K562 (cell line): ENCODE data around the gene GLRX3. TPM values are rescaled to one million over a fixed set of nuclear protein-coding genes. Genes with fewer than 3 reads are reported as not detected.
A peak's percentile ranks its signal among the peaks of the same experiment; 100 is the strongest.

Source experiments
- C11orf30 ChIP-seq: fragments of 450-650 bp; IDR thresholded peaks from 2 replicates; pipeline ENCODE4 v1.6.1; 2016; ENCODE audit warnings: low read depth, mild to moderate bottlenecking
- CC2D1A ChIP-seq: fragments of 450-650 bp; IDR thresholded peaks from 2 replicates; pipeline ENCODE4 v1.6.1; 2017; ENCODE audit warnings: mild to moderate bottlenecking
- CEBPZ ChIP-seq: fragments of 150-350 bp; IDR thresholded peaks from 2 replicates; pipeline ENCODE4 v1.6.1; 2014; ENCODE audit warnings: low read depth, mild to moderate bottlenecking, low read length, borderline replicate concordance
- CREM ChIP-seq: IDR thresholded peaks from 2 replicates; pipeline ENCODE4 v1.6.1; 2014; ENCODE audit warnings: antibody characterized with exemption, low read depth
- ELF2 ChIP-seq: fragments of 250-450 bp; sonication (Bioruptor Pico); IDR thresholded peaks from 2 replicates; pipeline ENCODE4 v1.5.0; 2021; ENCODE audit warnings: mild to moderate bottlenecking
- EP400 ChIP-seq: fragments of 450-650 bp; IDR thresholded peaks from 2 replicates; pipeline ENCODE4 v1.6.1; 2017; ENCODE audit warnings: antibody characterized with exemption, mild to moderate bottlenecking, moderate library complexity
- ETV5 ChIP-seq: sonication (generic); formaldehyde crosslinking; IDR thresholded peaks from 2 replicates; pipeline ENCODE4 v1.4.0; 2020; ENCODE audit warnings: low read depth, mild to moderate bottlenecking, missing genetic modification reagents
- FOS ChIP-seq: IDR thresholded peaks from 3 replicates; pipeline ENCODE4 v1.6.1; 2011; ENCODE audit not compliant: insufficient read length; ENCODE audit errors: extremely low read depth
- FOSL1 ChIP-seq: fragments of 200-800 bp; sonication (Bioruptor generic); conservative IDR thresholded peaks from 2 replicates; pipeline ENCODE4 v1.6.1; 2016; ENCODE audit warnings: missing genetic modification characterization, missing compliant biosample characterization
- FOXA3 ChIP-seq, 2 experiments: fragments of 450-650 bp in 1 of 2; sonication (generic) in 1 of 2; formaldehyde crosslinking; IDR thresholded peaks in 1 of 2; conservative IDR thresholded peaks in 1 of 2; 2 replicates each; pipeline versions ENCODE4 v1.4.0 to v1.8.0; 2020 to 2022; ENCODE audit warnings: mild to moderate bottlenecking in 2 of 2, missing genetic modification reagents in 1 of 2
- HIVEP1 ChIP-seq: fragments of 250-450 bp; sonication (Bioruptor Pico); IDR thresholded peaks from 2 replicates; pipeline ENCODE4 v1.4.0; 2020; ENCODE audit warnings: mild to moderate bottlenecking
- HMGXB4 ChIP-seq: sonication (generic); formaldehyde crosslinking; IDR thresholded peaks from 2 replicates; pipeline ENCODE4 v1.8.1; 2023; ENCODE audit warnings: mild to moderate bottlenecking, missing genetic modification reagents
- MCM7 ChIP-seq, 2 experiments: fragments of 450-650 bp; IDR thresholded peaks; 2 replicates each; pipeline ENCODE4 v1.6.1; 2016 to 2018
- MITF ChIP-seq: IDR thresholded peaks from 2 replicates; pipeline ENCODE4 v1.6.1; 2014; ENCODE audit warnings: antibody characterized with exemption
- POLR3A ChIP-seq: IDR thresholded peaks from 2 replicates; pipeline ENCODE4 v1.6.1; 2011; ENCODE audit warnings: borderline replicate concordance, mild to moderate bottlenecking, moderate library complexity; ENCODE audit not compliant: insufficient read length, insufficient read depth; ENCODE audit errors: extremely low read depth
- SMARCA5 ChIP-seq: fragments of 450-650 bp; IDR thresholded peaks from 2 replicates; pipeline ENCODE4 v1.6.1; 2016
- STAG1 ChIP-seq: sonication (generic); formaldehyde crosslinking; IDR thresholded peaks from 2 replicates; pipeline ENCODE4 v1.5.0; 2020; ENCODE audit warnings: missing genetic modification reagents, borderline replicate concordance
- USF1 ChIP-seq: sonication (generic); formaldehyde crosslinking; IDR thresholded peaks from 2 replicates; pipeline ENCODE4 v1.9.0; 2022; ENCODE audit warnings: mild to moderate bottlenecking, missing genetic modification reagents
- ZBED1 ChIP-seq: IDR thresholded peaks from 2 replicates; pipeline ENCODE4 v1.6.1; 2014
- ZBTB9 ChIP-seq: fragments of 450-650 bp; formaldehyde crosslinking; IDR thresholded peaks from 2 replicates; pipeline ENCODE4 v1.4.0; 2020; ENCODE audit warnings: mild to moderate bottlenecking, moderate library complexity
- ZNF507 ChIP-seq: conservative IDR thresholded peaks from 2 replicates; pipeline ENCODE4 v1.6.1; 2017; ENCODE audit warnings: missing genetic modification characterization, missing compliant biosample characterization
- ZNF695 ChIP-seq: fragments of 450-650 bp; formaldehyde crosslinking; IDR thresholded peaks from 2 replicates; pipeline ENCODE4 v1.4.0; 2020; ENCODE audit warnings: mild to moderate bottlenecking, moderate library complexity
- ZZZ3 ChIP-seq: fragments of 450-650 bp; IDR thresholded peaks from 2 replicates; pipeline ENCODE4 v1.6.1; 2016; ENCODE audit warnings: antibody characterized with exemption, mild to moderate bottlenecking, moderate library complexity
- polyA plus RNA-seq, 8 experiments: library from polyadenylated mRNA; depleted of rRNA in 4 of 8; stranded (reverse) in 5 of 8; unstranded in 3 of 8; fragments of >200 nt; fragmentation: Nextera tagmentation in 2 of 8; fragmentation: Illumina TruSeq in 1 of 8; extraction: Ambion mirVana in 2 of 8; extraction: Trizol in 1 of 8; gene quantifications; 2 replicates each; pipeline versions ENCODE4 v1.2.1 to v1.2.3, GENCODE V29; 2011 to 2014; ENCODE audit warnings: inconsistent platforms in 1 of 8, missing spikeins in 1 of 8
- total RNA-seq, 7 experiments: library from RNA; depleted of rRNA in 6 of 7; stranded (reverse); fragments of >200 nt in 6 of 7; fragmentation: Illumina TruSeq in 2 of 7; extraction: Trizol in 2 of 7; gene quantifications; 2 replicates each; pipeline versions ENCODE4 v1.2.1 to v1.2.3, GENCODE V29; 2011 to 2021; ENCODE audit warnings: low replicate concordance in 1 of 7

Gene GLRX3
- total and polyA plus RNA-seq, 9 of the 15 experiments (the other 6 are each of a cell fraction or from before 2014, with no cell fraction given): 115 to 190 (median 169) TPM

GRCh38 chr10:130138479-130138866 lies 2.3 kb downstream of the GLRX3 start (continued):
- peak; percentile 72; the same call in 1 of the 2 replicates for TF ChIP-seq MITF
- no peak for TF ChIP-seq HIVEP1 (CRISPR knock-in tag)
- TF ChIP-seq ETV5 (CRISPR knock-in tag): no peak
- peak; percentile 35; the same call in 1 of the 2 replicates for TF ChIP-seq C11orf30
- no peak for TF ChIP-seq ZBED1
- no peak for TF ChIP-seq MCM7 (IDR thresholded peaks at IDR 0.05)
- peak; percentile 21; the same call in 1 of the 2 replicates for TF ChIP-seq EP400
- no peak for TF ChIP-seq FOXA3 (CRISPR knock-in tag; conservative IDR thresholded peaks at IDR 0.05 in 1 of 2, IDR thresholded peaks at IDR 0.05 in 1 of 2)
- no peak for TF ChIP-seq CC2D1A
- no peak for TF ChIP-seq ELF2
- TF ChIP-seq USF1 (CRISPR knock-in tag): peak; percentile 41; the same call in 1 of the 2 replicates
- no peak for TF ChIP-seq ZNF695 (CRISPR knock-in tag)
- TF ChIP-seq ZZZ3: no peak
- TF ChIP-seq ZNF507 (tag): no peak
- no peak for TF ChIP-seq SMARCA5
- TF ChIP-seq FOSL1 (tag): peak; percentile 91
- no peak for TF ChIP-seq CREM
- TF ChIP-seq STAG1 (CRISPR knock-in tag): no peak
- TF ChIP-seq ZBTB9 (CRISPR knock-in tag): no peak
- no peak for TF ChIP-seq CEBPZ
- TF ChIP-seq HMGXB4: no peak
- peak; percentile 62 for TF ChIP-seq FOS
- TF ChIP-seq POLR3A: no peak
